Measurements from ENCODE around the gene ADAM10. TPM values are rescaled to one million over a fixed set of nuclear protein-coding genes. Genes with fewer than 3 reads are reported as not detected.

ADAM10 gene
- total RNA-seq, result 10 to 100 TPM; 70.7 to 76.3 TPM

DNA sequence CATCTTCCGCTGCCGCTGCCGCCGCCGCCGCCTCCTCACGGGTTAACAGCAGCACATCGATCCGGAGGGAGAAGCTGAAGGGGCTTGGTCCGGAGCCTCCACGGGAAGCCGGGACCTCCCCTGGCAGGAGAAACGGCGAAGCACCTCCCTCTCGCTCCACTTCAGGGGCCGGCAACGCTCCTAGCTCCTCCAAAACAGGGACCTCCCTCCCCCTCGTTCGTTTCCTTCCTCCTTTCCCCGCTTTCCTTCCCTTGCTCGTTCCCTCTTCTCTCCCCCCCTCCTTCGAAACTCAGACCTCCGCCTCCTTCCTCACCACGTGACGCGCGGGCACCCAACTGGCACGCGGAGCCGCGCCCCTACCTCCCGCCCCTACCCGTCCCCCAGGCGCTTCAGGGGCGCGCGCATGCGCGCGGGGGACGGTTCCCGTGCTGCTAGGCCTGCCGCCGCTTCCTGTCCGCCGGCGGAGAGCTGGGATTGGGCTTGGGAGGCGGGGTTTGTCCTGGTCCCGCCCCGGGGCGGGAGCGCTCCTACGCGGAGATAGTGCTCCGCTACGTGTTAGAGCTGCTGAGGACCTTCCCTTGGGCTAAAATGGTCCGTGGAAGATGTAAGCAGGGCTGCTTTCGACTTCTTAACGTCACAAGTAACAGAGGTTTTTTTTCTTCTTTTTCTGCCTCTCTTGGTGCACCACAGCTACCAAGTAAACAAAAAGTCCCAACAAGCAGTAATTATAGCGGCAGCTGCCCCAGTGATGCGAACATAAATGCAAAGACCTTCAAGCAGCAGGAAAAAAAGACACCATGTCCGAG, at the start of gene ADAM10:
ADAM10 (minus strand) TSS at position 176 of the 806 bp plus-strand sequence; CDS start at position 3, 173 bp downstream.
- intact Hi-C loops (cut with micrococcal nuclease), result loop anchor here (1.0 to 10.0 kb wide), 9 partner anchors 22 to 482 kb away; partner anchors contain the start of genes MINDY2 and SLTM
- Mint-ChIP-seq H3K27me3 (ENCODE audit: low read depth) (no peaks in the 10 kb centered on the region), H3K4me1 (ENCODE audit: low read depth) (peaks cover 27% of the 10 kb centered on the region), H3K36me3 (ENCODE audit: low read depth) (peaks cover 6% of the 10 kb centered on the region), H3K27ac (peak within 1 kb of the TSS; percentile 94), H3K4me3 (peak within 1 kb of the TSS; percentile 94), H3K9me3 (no peaks in the 10 kb centered on the region)
- CTCF ChIA-PET, result interaction anchor here (0.6 to 1.0 kb wide), 4 partner anchors 9 to 1844 kb away, joined by 3 to 11 read pairs (median 4); partner anchors contain the start of gene MINDY2
- peak; percentile 98 for DNase-seq

- Mint-ChIP-seq H3K9me3 (no peaks in the 10 kb centered on the region), H3K27ac (no peak overlapping the region), H3K4me3 (no peak overlapping the region), H3K4me1 (ENCODE audit: low read depth) (peaks cover 11% of the 10 kb centered on the region), H3K27me3 (ENCODE audit: low read depth) (no peaks in the 10 kb centered on the region), H3K36me3 (ENCODE audit: low read depth) (peaks cover 4% of the 10 kb centered on the region)
- CTCF ChIA-PET, result no interaction called here
- intact Hi-C loops (cut with micrococcal nuclease), result no loop called here
- no peak for DNase-seq
Observed at GRCh38 chr15:58797505-58797904, 48.0 kb upstream of the ADAM10 start.

DNA sequence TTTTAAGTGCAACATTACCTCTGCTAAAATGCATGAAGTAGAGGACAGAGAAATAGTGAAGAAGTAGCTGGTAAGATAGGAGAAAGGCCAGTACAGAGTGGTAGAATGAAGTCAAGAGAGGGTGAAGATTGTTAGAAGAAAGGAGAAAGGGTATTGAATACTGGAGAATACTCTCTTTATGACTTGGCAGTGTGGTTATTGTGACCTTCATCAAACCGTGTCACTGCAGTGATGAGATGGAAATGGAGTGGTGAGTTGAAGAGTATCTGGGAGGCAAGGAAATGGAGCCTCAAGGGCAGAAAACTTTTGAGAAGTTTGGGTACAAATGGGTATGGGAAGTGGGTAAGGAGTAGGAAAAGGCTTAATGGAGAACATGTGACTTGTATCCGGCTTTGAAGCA, 46.3 kb upstream of the ADAM10 start:
- DNase-seq, result no peak
- intact Hi-C loops (cut with micrococcal nuclease), result no loop called here
- CTCF ChIA-PET, result interaction anchor here (0.5 kb wide), 1 partner anchor 76 kb away, joined by 6 read pairs; no protein-coding TSS in a partner anchor
- no peaks in the 10 kb centered on the region for H3K9me3 Mint-ChIP-seq
- peaks cover 11% of the 10 kb centered on the region for H3K4me1 Mint-ChIP-seq (ENCODE audit: low read depth)
- H3K27me3 Mint-ChIP-seq (ENCODE audit: low read depth), result no peaks in the 10 kb centered on the region
- H3K27ac Mint-ChIP-seq, result peak overlapping the region; percentile 10
- no peak overlapping the region for H3K4me3 Mint-ChIP-seq
- peaks cover 5% of the 10 kb centered on the region for H3K36me3 Mint-ChIP-seq (ENCODE audit: low read depth)

- Mint-ChIP-seq H3K9me3 (no peaks in the 10 kb centered on the region), H3K36me3 (ENCODE audit: low read depth) (peaks cover 5% of the 10 kb centered on the region), H3K4me1 (ENCODE audit: low read depth) (peaks cover 7% of the 10 kb centered on the region), H3K4me3 (no peak overlapping the region), H3K27me3 (ENCODE audit: low read depth) (no peaks in the 10 kb centered on the region), H3K27ac (no peak overlapping the region)
- intact Hi-C loops (cut with micrococcal nuclease), result no loop called here
- DNase-seq, result no peak
- CTCF ChIA-PET, result no interaction called here
Observed at GRCh38 chr15:58793862-58794261, 44.4 kb upstream of the ADAM10 start.

DNA sequence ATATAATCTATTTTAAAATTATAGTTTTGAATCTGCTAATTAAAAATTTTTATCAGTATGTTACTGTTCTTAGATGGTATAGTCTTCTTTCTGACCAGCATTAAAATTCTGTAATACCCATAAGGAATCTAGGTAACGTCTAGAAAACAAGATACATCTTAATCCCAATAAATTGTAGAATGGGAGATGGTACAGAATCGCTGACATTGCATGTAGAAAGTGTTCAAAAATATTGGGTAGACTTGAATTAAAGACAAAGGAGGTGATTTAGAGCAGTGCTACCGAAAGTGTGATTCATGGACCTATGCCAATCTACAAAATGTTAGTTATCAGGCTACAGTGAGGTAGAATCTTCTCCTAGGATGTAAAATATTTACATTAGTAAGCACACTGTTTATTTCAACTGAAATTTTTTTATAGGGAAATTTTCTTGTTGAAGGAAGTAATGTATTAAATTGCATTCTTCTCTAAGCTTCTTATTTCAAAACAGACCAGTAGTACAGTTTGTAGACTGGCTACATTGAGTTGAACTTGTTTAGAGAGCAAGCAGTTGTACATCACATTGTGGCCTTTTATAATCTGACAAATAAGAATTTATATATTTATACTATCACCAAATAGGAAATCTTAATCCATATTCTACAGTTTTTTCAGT, 38.7 kb upstream of the ADAM10 start:
- intact Hi-C loops (cut with micrococcal nuclease), result no loop called here
- CTCF ChIA-PET, result no interaction called here
- H3K36me3 Mint-ChIP-seq (ENCODE audit: low read depth), result peaks cover 7% of the 10 kb centered on the region
- no peak for DNase-seq
- no peaks in the 10 kb centered on the region for H3K4me1 Mint-ChIP-seq (ENCODE audit: low read depth)
- no peak overlapping the region for H3K4me3 Mint-ChIP-seq
- no peaks in the 10 kb centered on the region for H3K9me3 Mint-ChIP-seq
- no peaks in the 10 kb centered on the region for H3K27me3 Mint-ChIP-seq (ENCODE audit: low read depth)
- no peak overlapping the region for H3K27ac Mint-ChIP-seq

DNA sequence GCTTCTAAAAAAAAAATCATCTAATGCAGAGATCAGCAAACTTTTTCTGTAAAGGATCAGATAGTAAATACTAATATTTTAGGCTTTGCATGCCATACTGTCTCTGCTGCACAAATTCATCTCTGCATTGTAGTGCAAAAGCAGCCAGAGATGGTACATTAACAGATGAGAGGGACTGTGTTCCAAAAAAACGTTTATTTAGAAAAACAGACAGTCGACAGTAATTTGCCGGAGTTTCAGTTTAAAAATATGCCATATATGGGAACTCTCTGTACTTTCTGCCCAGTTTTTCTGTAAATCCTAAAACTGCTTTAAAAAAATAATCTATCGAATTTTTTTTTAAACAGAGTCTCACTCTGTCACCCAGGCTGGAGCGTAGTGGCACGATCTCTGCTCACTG, 35.8 kb upstream of the ADAM10 start:
- CTCF ChIA-PET, result no interaction called here
- Mint-ChIP-seq H3K27ac (no peak overlapping the region), H3K9me3 (no peaks in the 10 kb centered on the region), H3K4me1 (ENCODE audit: low read depth) (no peaks in the 10 kb centered on the region), H3K27me3 (ENCODE audit: low read depth) (no peaks in the 10 kb centered on the region), H3K4me3 (no peak overlapping the region), H3K36me3 (ENCODE audit: low read depth) (peaks cover 2% of the 10 kb centered on the region)
- intact Hi-C loops (cut with micrococcal nuclease), result no loop called here
- DNase-seq, result no peak

- Mint-ChIP-seq H3K27me3 (ENCODE audit: low read depth) (no peaks in the 10 kb centered on the region), H3K27ac (no peak overlapping the region), H3K9me3 (no peaks in the 10 kb centered on the region), H3K4me3 (no peak overlapping the region), H3K36me3 (ENCODE audit: low read depth) (peaks cover 3% of the 10 kb centered on the region), H3K4me1 (ENCODE audit: low read depth) (peaks cover 8% of the 10 kb centered on the region)
- CTCF ChIA-PET, result no interaction called here
- intact Hi-C loops (cut with micrococcal nuclease), result no loop called here
- DNase-seq, result no peak
Observed at GRCh38 chr15:58779554-58779953, 30.0 kb upstream of the ADAM10 start.

DNA sequence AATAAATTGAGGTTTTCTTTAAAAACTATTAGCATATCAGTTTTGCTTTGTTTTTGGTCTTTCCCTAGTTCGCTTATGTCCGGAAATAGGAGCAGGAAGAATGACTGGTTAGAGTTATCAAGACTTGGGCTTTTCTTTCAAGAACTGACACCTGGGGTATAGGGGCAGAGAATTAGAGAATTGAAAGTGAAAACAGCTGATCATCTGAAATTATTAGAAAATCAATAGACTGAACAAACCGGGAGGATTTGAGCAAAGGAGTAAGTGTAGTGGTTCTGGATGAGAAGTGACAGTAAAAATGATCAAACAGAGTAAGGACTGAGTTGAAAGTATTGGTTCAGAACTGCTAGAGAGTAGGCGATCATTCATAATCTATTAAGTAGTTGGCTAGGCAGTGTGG, 27.6 kb upstream of the ADAM10 start:
- Mint-ChIP-seq H3K4me3 (no peak overlapping the region), H3K36me3 (ENCODE audit: low read depth) (peaks cover 3% of the 10 kb centered on the region)
- intact Hi-C loops (cut with micrococcal nuclease), result no loop called here

GRCh38 chr15:58775402-58775801, 25.9 kb upstream of the ADAM10 start:
- Mint-ChIP-seq H3K36me3 (ENCODE audit: low read depth) (peaks cover 3% of the 10 kb centered on the region), H3K4me3 (no peak overlapping the region), H3K9me3 (no peaks in the 10 kb centered on the region), H3K27ac (no peak overlapping the region), H3K4me1 (ENCODE audit: low read depth) (peaks cover 8% of the 10 kb centered on the region), H3K27me3 (ENCODE audit: low read depth) (no peaks in the 10 kb centered on the region)
- no peak for DNase-seq
- intact Hi-C loops (cut with micrococcal nuclease), result no loop called here
- CTCF ChIA-PET, result interaction anchor here (0.6 kb wide), 1 partner anchor 62 kb away, joined by 6 read pairs; no protein-coding TSS in a partner anchor

More for the DNA sequence above, 27.6 kb upstream of the ADAM10 start:
- Mint-ChIP-seq H3K4me1 (ENCODE audit: low read depth) (peaks cover 8% of the 10 kb centered on the region), H3K27ac (no peak overlapping the region), H3K27me3 (ENCODE audit: low read depth) (no peaks in the 10 kb centered on the region), H3K9me3 (no peaks in the 10 kb centered on the region)
- DNase-seq, result no peak
- CTCF ChIA-PET, result interaction anchor here (0.6 kb wide), 1 partner anchor 85 kb away, joined by 3 read pairs; no protein-coding TSS in a partner anchor

GRCh38 chr15:58773024-58773423, 23.5 kb upstream of the ADAM10 start:
- Mint-ChIP-seq H3K36me3 (ENCODE audit: low read depth) (peaks cover 3% of the 10 kb centered on the region), H3K4me3 (peak overlapping the region; percentile 92), H3K9me3 (peaks cover 3% of the 10 kb centered on the region), H3K4me1 (ENCODE audit: low read depth) (peaks cover 5% of the 10 kb centered on the region), H3K27me3 (ENCODE audit: low read depth) (no peaks in the 10 kb centered on the region), H3K27ac (no peak overlapping the region)
- intact Hi-C loops (cut with micrococcal nuclease), result loop anchor here (5.0 kb wide), 2 partner anchors 416 to 501 kb away; no protein-coding TSS in a partner anchor
- no peak for DNase-seq
- CTCF ChIA-PET, result no interaction called here

DNA sequence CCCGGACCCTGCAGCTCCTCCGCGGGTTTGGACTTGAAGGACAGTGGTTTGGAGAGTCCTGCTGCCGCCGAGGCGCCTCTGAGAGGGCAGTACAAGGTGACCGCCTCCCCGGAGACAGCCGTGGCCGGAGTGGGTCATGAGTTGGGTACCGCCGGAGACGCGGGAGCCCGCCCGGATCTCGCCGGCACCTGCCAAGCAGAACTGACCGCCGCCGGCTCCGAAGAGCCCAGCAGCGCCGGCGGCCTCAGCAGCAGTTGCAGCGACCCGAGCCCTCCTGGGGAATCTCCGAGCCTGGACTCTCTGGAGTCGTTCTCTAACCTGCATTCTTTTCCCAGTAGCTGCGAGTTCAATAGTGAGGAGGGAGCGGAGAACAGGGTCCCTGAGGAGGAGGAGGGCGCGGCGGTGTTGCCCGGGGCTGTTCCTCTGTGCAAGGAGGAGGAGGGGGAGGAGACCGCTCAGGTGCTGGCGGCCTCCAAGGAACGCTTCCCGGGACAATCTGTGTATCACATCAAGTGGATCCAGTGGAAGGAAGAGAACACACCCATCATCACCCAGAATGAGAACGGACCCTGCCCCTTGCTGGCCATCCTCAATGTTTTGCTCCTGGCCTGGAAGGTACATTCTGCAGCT, 22.2 kb upstream of the ADAM10 start:
- intact Hi-C loops (cut with micrococcal nuclease), result loop anchor here (1.0 to 5.0 kb wide), 4 partner anchors 22 to 499 kb away; partner anchors contain the start of genes ADAM10 and SLTM
- H3K27ac Mint-ChIP-seq, result peak overlapping the region; percentile 53
- CTCF ChIA-PET, result interaction anchor here (1.1 to 2.4 kb wide), 3 partner anchors 11 to 24 kb away, joined by 3 to 13 read pairs (median 11); partner anchors contain the start of gene ADAM10

More for the DNA sequence above, 22.2 kb upstream of the ADAM10 start:
- H3K27me3 Mint-ChIP-seq (ENCODE audit: low read depth), result no peaks in the 10 kb centered on the region
- H3K4me3 Mint-ChIP-seq, result peak overlapping the region; percentile 92
- DNase-seq, result peak; percentile 32
- no peaks in the 10 kb centered on the region for H3K36me3 Mint-ChIP-seq (ENCODE audit: low read depth)
- H3K9me3 Mint-ChIP-seq, result peaks cover 3% of the 10 kb centered on the region
- H3K4me1 Mint-ChIP-seq (ENCODE audit: low read depth), result no peaks in the 10 kb centered on the region

Data from activated naive CD4-positive, alpha-beta T cell treated with anti-CD3 and anti-CD28 coated beads for 36 hours (primary cell).